ENCODE measurements around the gene TMEFF2.
"Not testable (repeated sequence)": the region's sequence is repeated elsewhere in the genome, so short reads cannot be mapped to it uniquely, and the experiment has no call there.

The TMEFF2 gene

DNA sequence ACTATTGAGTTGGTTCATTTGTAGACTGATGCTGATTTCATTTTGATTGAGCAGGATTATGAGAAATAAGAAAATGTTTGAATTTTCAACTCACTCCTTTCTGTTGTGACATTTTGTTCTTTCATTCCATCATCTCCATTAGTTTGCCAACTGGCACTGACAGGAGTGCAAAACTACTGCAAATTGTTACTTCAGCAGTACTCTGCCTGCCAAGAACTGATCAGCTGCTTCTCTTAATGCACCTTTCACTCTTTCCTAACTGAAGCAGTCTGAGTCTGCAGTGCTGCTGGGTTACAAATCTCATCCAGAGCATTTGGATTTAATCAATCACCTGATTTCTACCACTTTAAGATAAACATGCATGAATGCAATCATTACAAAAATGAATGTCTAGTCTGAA, 70.9 kb downstream of the TMEFF2 start:
- peak; percentile 70 for DNase-seq (ENCODE audit: low read depth)
- TF ChIP-seq, protein P1, sequence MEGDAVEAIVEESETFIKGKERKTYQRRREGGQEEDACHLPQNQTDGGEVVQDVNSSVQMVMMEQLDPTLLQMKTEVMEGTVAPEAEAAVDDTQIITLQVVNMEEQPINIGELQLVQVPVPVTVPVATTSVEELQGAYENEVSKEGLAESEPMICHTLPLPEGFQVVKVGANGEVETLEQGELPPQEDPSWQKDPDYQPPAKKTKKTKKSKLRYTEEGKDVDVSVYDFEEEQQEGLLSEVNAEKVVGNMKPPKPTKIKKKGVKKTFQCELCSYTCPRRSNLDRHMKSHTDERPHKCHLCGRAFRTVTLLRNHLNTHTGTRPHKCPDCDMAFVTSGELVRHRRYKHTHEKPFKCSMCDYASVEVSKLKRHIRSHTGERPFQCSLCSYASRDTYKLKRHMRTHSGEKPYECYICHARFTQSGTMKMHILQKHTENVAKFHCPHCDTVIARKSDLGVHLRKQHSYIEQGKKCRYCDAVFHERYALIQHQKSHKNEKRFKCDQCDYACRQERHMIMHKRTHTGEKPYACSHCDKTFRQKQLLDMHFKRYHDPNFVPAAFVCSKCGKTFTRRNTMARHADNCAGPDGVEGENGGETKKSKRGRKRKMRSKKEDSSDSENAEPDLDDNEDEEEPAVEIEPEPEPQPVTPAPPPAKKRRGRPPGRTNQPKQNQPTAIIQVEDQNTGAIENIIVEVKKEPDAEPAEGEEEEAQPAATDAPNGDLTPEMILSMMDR (conservative IDR thresholded peaks at IDR 0.05; ENCODE audit: low read length): no peak
- H3K4me3 ChIP-seq (ENCODE audit: low read length): no peak overlapping the region

DNA sequence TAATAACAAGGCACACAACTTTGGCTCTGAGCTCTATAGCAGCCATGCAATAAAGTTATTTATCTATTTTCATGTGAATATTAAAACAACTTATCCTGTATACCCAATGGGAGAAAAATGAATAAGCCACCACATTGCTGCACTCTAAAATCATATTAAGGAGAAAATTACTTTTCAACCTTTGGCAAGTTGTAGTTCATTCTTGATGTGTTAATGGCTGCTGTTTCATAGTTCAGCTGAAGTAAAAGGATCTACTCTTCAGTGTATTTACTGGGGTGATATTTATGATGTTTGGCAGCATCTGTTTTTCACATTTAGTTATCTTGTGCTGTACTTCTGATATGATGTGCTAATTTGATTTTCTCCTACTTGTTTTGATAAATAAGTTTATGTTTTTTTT, 71.8 kb downstream of the TMEFF2 start:
- TF ChIP-seq, protein P1 (conservative IDR thresholded peaks at IDR 0.05; ENCODE audit: low read length): no peak
- DNase-seq (ENCODE audit: low read depth): no peak
- no peak overlapping the region for H3K4me3 ChIP-seq (ENCODE audit: low read length)

DNA sequence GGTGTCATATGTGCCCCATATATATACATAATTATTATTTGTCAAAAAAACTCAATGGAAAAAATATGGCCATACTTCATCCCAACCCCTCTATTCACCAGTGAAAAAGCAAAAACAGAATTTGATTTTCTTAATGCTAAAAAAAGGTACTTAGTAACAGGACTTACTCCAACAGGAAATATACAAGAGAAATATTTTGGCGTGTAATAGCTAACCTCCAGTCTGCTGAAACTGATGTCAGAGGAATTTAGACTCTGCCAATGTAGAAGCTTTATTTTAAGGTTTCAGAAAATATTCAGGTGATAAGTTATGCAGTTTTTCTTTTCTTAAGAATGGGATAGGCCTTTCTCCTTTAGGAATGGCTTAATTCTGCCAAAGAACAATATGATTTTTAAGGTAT, 72.6 kb downstream of the TMEFF2 start:
- H3K4me3 ChIP-seq (ENCODE audit: low read length): no peak overlapping the region
- TF ChIP-seq, protein P1 (conservative IDR thresholded peaks at IDR 0.05; ENCODE audit: low read length): no peak
- no peak for DNase-seq (ENCODE audit: low read depth)

DNA sequence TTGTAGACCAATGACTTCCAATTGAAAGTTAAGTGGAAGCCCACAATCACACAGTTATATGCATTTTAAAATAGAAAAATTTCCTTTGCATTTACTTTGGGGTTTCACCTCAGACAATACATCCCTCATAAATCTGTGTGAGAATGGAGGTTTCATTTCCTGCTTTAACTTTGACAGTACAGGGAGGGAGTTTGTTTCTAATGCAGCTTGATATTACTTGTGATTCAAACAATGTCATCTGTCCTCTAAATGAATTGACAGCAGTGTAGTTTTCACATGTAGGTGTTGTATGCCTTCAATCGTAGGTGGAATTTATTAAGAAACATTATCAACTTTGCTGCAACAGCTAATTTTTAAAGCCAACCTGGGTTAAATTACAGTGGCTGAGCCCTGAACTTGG, 75.2 kb downstream of the TMEFF2 start:
- H3K4me3 ChIP-seq (ENCODE audit: low read length): no peak overlapping the region
- TF ChIP-seq, protein P1 (conservative IDR thresholded peaks at IDR 0.05; ENCODE audit: low read length): no peak
- no peak for DNase-seq (ENCODE audit: low read depth)

DNA sequence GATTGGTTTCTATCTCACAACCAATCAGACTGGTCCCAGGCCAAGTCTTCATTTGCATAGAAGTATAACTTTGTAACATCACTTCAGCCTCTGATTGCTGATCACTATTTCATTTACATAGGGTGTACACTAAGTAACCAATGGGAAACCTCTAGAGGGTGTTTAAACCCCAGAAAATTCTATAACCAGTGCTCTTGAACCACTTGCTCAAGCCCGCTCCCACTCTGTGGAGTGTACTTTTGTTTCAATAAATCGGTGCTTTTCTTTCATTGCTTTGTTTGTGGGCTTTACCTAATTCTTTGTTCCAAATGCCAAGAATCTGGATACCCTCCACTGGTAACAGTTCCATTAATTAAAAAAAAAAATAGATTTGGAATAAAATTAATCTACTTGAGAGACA, 77.0 kb downstream of the TMEFF2 start:
- DNase-seq (ENCODE audit: low read depth): no peak
- TF ChIP-seq, protein P1 (conservative IDR thresholded peaks at IDR 0.05; ENCODE audit: low read length): no peak
- H3K4me3 ChIP-seq (ENCODE audit: low read length): no peak overlapping the region

DNA sequence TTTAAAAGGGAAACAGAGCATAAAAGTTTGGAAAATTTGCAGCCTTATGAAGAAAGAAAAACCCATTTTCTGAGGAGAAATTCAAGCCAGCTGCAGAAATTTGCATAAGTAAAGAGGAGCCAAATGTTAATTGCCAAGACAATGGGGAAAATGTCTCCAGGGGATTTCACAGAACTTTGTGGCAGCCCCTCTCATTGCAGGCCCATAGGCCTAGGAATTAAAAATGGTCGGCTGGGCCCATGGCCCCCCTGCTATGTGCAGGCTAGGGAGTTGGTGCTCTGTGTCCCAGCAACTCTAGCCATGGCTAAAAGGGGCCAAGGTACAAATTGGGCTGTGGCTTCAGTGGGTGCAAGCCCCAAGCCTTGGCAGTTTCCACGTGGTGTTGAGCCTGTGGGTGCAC, 83.2 kb downstream of the TMEFF2 start:
- DNase-seq (ENCODE audit: low read depth): not testable (repeated sequence)

DNA sequence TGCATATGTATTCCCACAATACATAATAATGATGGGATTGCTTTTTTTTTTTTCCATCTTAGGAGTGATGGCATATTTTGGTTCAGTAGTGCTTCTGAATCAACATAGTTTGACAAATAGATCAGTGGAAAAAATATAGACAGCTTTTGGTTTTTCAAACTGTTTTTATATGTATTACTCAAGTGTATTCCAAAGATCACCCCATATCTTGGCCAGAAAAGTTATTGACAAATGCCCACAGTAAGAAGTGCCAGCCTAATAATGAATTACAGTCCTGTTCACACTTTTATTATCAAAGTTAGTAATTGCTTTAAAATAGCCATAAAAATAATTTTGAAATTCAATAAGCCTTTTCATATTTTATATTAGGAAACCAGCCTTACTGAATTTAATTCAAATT, 95.0 kb downstream of the TMEFF2 start:
- TF ChIP-seq, protein P1 (conservative IDR thresholded peaks at IDR 0.05; ENCODE audit: low read length): no peak
- no peak for DNase-seq (ENCODE audit: low read depth)
- H3K4me3 ChIP-seq (ENCODE audit: low read length): no peak overlapping the region

More for the DNA sequence above, 83.2 kb downstream of the TMEFF2 start:
- not testable (repeated sequence) for H3K4me3 ChIP-seq (ENCODE audit: low read length)

Data from AG10803 (cell line).